Heart left ventricle (tissue), 16 donors: ENCODE results near the gene HDAC7. TPM values are rescaled to one million over a fixed set of nuclear protein-coding genes. Genes with fewer than 3 reads are reported as not detected.

Experiments
- ATAC-seq, 4 donors: fragments of 200-7000 bp; cut with Tn5 transposase; one replicate each; pipeline ENCODE4 v1.9.1; 2020 to 2022; ENCODE audit warnings: moderate library complexity in 4 of 4, mild to moderate bottlenecking in 3 of 4, moderate number of reproducible peaks in 1 of 4
- DNase-seq, 5 donors: peaks; one replicate each; pipeline ENCODE4 v3.0.0-alpha.2; 2020
- H3K27ac ChIP-seq, 12 donors: fragments of 200-600 bp; sonication (generic) in 4 of 12; one replicate each; pipeline versions ENCODE4 v1.5.0 to v1.8.0; 2016 to 2022; ENCODE audit warnings: mild to moderate bottlenecking in 2 of 12
- H3K27me3 ChIP-seq, 9 donors: fragments of 200-600 bp; sonication (generic) in 2 of 9; one replicate each; pipeline versions ENCODE4 v1.5.1 to v1.8.0; 2016 to 2022; ENCODE audit warnings: mild to moderate bottlenecking in 3 of 9
- H3K36me3 ChIP-seq, 9 donors: fragments of 200-600 bp; sonication (generic) in 2 of 9; one replicate each; pipeline versions ENCODE4 v1.5.0 to v1.8.0; 2018 to 2022; ENCODE audit warnings: mild to moderate bottlenecking in 2 of 9
- H3K4me1 ChIP-seq, 12 donors: fragments of 200-600 bp; sonication (generic) in 4 of 12; one replicate each; pipeline versions ENCODE4 v1.5.0 to v1.8.0; 2016 to 2022; ENCODE audit warnings: mild to moderate bottlenecking in 3 of 12
- H3K4me3 ChIP-seq, 12 donors: fragments of 200-600 bp; sonication (generic) in 4 of 12; one replicate each; pipeline versions ENCODE4 v1.5.0 to v1.8.0; 2017 to 2022; ENCODE audit warnings: mild to moderate bottlenecking in 9 of 12, moderate library complexity in 4 of 12
- H3K9me3 ChIP-seq, 12 donors: fragments of 200-600 bp; sonication (generic) in 4 of 12; one replicate each; pipeline versions ENCODE4 v1.5.0 to v1.8.0; 2016 to 2022; ENCODE audit warnings: mild to moderate bottlenecking in 1 of 12
- POLR2A ChIP-seq, 2 donors: fragments of 450-650 bp; IDR thresholded peaks; one replicate each; pipeline ENCODE4 v1.6.1; 2017; ENCODE audit warnings: antibody characterized with exemption in 2 of 2, mild to moderate bottlenecking in 2 of 2, moderate library complexity in 2 of 2
- WGBS, 4 donors: extraction: QIAGEN DNeasy Blood & Tissue Kit in 2 of 4; methylation state at CpG; one replicate each; pipeline versions ENCODE4 v1.1.5 to v1.1.7; 2013 to 2018; 5-methylcytosine and 5-hydroxymethylcytosine counted together
- intact Hi-C, 10 donors: fragments of 100-400 bp; cut with DNase I; formaldehyde crosslinking; loops; one replicate each; pipeline versions ENCODE4 v1.11.1 to v1.14.2; 2022
- polyA plus RNA-seq, 2 donors: library from polyadenylated mRNA; stranded (reverse); fragments of 200-250 nt; gene quantifications; one replicate each; pipeline ENCODE4 v1.2.3, GENCODE V29; 2013
- total RNA-seq, 9 donors: library from RNA; depleted of rRNA in 2 of 9; stranded (reverse); fragments of >200 nt in 2 of 9; fragmentation: NEBNext Ultra II Directional in 3 of 9; extraction: Animal tissue kit (Norgen Biotek cat#: 25700) in 3 of 9; gene quantifications; one replicate each; pipeline versions ENCODE4 v1.1.0 to v1.2.4, GENCODE V29; 2016 to 2023
- TF ChIP-seq, protein P1 (sequence below), 12 donors: fragments of 200-600 bp; sonication (generic) in 4 of 12; IDR thresholded peaks; one replicate each; pipeline versions ENCODE4 v1.5.0 to v1.8.0; 2018 to 2022; ENCODE audit warnings: antibody characterized with exemption in 12 of 12, mild to moderate bottlenecking in 5 of 12
- donor health status: ischemic (EF 13 %, LVEDD 7.1; RV severe dilation, severe dysfunction).
- donor health status: healthy with polysubstance abuse.
- donor health status: DM: no; HTN: yes; CAD: no.
- donor health status: DM: no; HTN: no; CAD: no.
- donor health status: ischemic (EF 25% LVEDD 6.9; RV normal size, moderate dysfunction).
- donor health status: ischemic (EF 25% LVEDD 5.7; RV mildly dilated, moderate dysfunction).
- donor health status: healthy.
- donor health status: DM: yes; HTN: yes; CAD: no.
- donor health status: ischemic (EF 35%, LVEDD 5.7; RV mildly dilated, moderate dysfunction).
- donor health status: nonischemic (EF 11% LVEDD 7.7; RV severe dilation, severe dysfunction).
- donor health status: DM: yes; HTN: yes; CAD: no.
- donor health status: PGD.
- donor health status: ischemic (EF 29% LVEDD 5.4; RV normal size, mild dysfunction).
- donor health status: nonischemic (EF 23%, LVEDD 6.1; RV moderate dilation, normal function).

The HDAC7 gene
- total and polyA plus RNA-seq, 11 donors: 27.4 to 63.0 (median 39.3) TPM

DNA sequence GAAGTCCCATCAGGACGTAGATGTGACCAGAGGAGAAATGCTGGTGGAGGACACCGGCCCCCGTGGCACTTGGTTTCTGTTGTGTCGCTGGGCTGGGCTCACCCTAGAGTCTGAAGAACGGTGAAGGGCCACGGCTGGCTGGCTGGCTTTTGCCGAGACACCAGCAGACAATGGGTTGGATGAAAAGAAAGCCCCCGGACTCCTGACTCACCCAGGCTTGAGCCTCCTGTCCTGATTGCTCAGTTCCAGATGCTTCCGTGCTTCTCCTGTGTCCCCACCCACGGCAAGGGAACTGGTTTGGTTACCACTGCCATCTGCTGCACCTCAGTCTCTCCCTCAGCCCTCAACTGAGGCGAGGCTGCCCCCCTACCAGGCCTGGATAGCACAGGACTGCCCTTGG lies 84.1 kb downstream of the HDAC7 start:
- peak overlapping the region; percentile 72 to 91 (median 86) for H3K27ac ChIP-seq
- ATAC-seq (no peak), DNase-seq (peak in 2 of 5 donors; percentile 30 to 64)
- no peaks in the 10 kb centered on the region for H3K36me3 ChIP-seq
- H3K9me3 ChIP-seq: no peaks in the 10 kb centered on the region
- no peak for TF ChIP-seq POLR2A (IDR thresholded peaks at IDR 0.05)
- peaks cover 29 to 86% (median 66%) of the 10 kb centered on the region in 12 donors for H3K4me1 ChIP-seq
- H3K4me3 ChIP-seq: no peak overlapping the region
- 65 to 77% (median 72%) methylated on average over 10 to 11 of the region's 11 CpGs for WGBS, 4 donors
- no peaks in the 10 kb centered on the region for H3K27me3 ChIP-seq
- intact Hi-C loops: loop anchor here in 3 of 10 donors (2.0 kb wide), 2 partner anchors 17 kb away; no protein-coding TSS in a partner anchor

DNA sequence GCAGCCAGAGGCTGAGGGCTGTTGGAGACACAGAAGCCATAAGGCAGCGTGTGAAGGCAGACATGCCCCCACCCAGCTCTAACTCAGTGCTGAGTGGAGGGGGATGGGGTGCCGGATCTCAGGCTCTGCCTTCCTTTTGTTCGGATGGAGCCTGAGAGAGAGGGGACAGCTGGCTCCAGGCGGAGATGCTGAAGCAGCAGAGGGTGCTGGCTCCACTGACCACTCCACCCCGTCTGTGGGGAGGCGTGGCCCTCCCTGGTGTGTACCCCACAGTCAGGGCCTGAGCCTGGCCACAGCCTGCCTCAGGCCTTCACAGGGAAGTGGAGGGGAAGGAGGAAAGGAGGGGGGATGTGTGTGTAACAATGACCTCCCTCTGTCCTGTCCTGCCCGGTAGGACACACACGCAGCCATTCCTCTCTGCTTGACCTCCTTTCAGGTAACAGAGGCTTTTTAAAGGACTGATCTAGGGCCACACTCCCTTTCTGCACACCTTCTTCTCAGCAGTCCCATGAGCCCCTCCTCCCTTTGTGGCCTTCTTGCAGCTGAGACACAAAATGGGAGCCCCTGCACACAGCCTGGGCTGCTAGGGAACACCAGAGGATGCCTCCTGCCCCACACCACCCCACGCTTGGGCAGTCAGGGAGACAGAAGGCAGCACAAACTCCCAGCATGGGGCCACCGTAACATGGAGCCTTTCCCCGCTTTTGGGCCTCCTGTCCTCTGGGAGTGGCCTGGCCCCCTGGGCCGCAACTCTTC lies 84.8 kb downstream of the HDAC7 start:
- H3K27me3 ChIP-seq: no peaks in the 10 kb centered on the region
- H3K9me3 ChIP-seq: no peaks in the 10 kb centered on the region
- ATAC-seq: peak in 1 of 4 donors; percentile 2
- WGBS, 4 donors: 61 to 68% (median 65%) methylated on average over 12 of the region's 12 CpGs
- intact Hi-C loops: loop anchor here in 1 of 10 donors (2.0 kb wide), 1 partner anchor 16 kb away; no protein-coding TSS in a partner anchor
- H3K27ac ChIP-seq: peak overlapping the region in 10 of 12 donors; percentile 32 to 91 (median 86)
- DNase-seq: peak in 3 of 5 donors; percentile 37 to 70 (median 66)
- TF ChIP-seq, protein P1, sequence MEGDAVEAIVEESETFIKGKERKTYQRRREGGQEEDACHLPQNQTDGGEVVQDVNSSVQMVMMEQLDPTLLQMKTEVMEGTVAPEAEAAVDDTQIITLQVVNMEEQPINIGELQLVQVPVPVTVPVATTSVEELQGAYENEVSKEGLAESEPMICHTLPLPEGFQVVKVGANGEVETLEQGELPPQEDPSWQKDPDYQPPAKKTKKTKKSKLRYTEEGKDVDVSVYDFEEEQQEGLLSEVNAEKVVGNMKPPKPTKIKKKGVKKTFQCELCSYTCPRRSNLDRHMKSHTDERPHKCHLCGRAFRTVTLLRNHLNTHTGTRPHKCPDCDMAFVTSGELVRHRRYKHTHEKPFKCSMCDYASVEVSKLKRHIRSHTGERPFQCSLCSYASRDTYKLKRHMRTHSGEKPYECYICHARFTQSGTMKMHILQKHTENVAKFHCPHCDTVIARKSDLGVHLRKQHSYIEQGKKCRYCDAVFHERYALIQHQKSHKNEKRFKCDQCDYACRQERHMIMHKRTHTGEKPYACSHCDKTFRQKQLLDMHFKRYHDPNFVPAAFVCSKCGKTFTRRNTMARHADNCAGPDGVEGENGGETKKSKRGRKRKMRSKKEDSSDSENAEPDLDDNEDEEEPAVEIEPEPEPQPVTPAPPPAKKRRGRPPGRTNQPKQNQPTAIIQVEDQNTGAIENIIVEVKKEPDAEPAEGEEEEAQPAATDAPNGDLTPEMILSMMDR (IDR thresholded peaks at IDR 0.05): no peak
- no peak for TF ChIP-seq POLR2A (IDR thresholded peaks at IDR 0.05)
- peaks cover 29 to 86% (median 65%) of the 10 kb centered on the region in 12 donors for H3K4me1 ChIP-seq
- H3K4me3 ChIP-seq: no peak overlapping the region
- no peaks in the 10 kb centered on the region for H3K36me3 ChIP-seq

DNA sequence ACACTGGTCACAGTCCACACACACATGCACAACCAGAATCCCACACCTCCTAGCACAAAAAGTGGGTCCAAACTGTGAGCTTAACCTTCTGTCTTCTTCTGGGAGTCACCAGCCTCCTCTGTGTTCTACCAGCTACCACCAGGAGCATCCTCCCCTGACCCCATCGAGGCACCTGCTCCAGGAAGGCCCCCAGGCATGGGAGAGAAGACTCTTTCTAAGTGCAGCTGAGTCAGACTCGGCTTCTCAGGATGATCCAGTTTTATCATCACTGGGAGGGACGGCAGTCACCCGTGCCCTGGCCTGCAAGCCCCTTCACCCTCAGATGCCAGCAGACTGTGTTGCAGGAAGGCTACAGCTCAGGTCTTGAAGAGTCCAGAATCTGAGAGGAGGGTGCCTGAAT lies 86.6 kb downstream of the HDAC7 start:
- Histone ChIP-seq H3K4me3 (no peak overlapping the region), H3K4me1 (peaks cover 26 to 77% (median 60%) of the 10 kb centered on the region in 12 donors), H3K36me3 (no peaks in the 10 kb centered on the region), H3K9me3 (no peaks in the 10 kb centered on the region), H3K27ac (no peak overlapping the region), H3K27me3 (no peaks in the 10 kb centered on the region)
- no peak for TF ChIP-seq POLR2A (IDR thresholded peaks at IDR 0.05)
- TF ChIP-seq, protein P1 (IDR thresholded peaks at IDR 0.05): no peak
- 88 to 97% (median 94%) methylated on average over 3 to 4 of the region's 4 CpGs for WGBS, 4 donors
- intact Hi-C loops: no loop called here
- ATAC-seq: no peak
- DNase-seq: no peak

Other genes starting within 250 kb of the HDAC7 start
- gene RPAP3, start 113.9 kb downstream of the HDAC7 start, total RNA-seq: 10 to 100 TPM; 11.1 to 25.2 (median 22.3) TPM
- 10 to 100 TPM in 1 of 2 donors, 1 to 10 TPM in 1; 7.2 to 15.5 TPM for gene RPAP3, start 113.9 kb downstream of the HDAC7 start, polyA plus RNA-seq
- gene ENDOU, start 94.4 kb downstream of the HDAC7 start, total RNA-seq: 1 to 10 TPM in 1 of 9 donors, under 1 TPM in 4, not detected in 4; 0.12 to 2.5 (median 0.27) TPM
- gene ENDOU, start 94.4 kb downstream of the HDAC7 start, polyA plus RNA-seq: under 1 TPM; 0.08 to 0.42 TPM
- 10 to 100 TPM; 14.5 to 47.8 (median 23.9) TPM for gene RAPGEF3, start 61.0 kb downstream of the HDAC7 start, total RNA-seq
- gene RAPGEF3, start 61.0 kb downstream of the HDAC7 start, polyA plus RNA-seq: 10 to 100 TPM; 18.6 to 62.1 TPM
- 10 to 100 TPM; 17.6 to 68.2 (median 23.9) TPM for gene SLC48A1, start 46.7 kb downstream of the HDAC7 start, total RNA-seq
- gene SLC48A1, start 46.7 kb downstream of the HDAC7 start, polyA plus RNA-seq: 10 to 100 TPM; 13.0 to 16.5 TPM
- 1 to 10 TPM in 3 of 9 donors, under 1 TPM in 6; 0.15 to 4.3 (median 0.63) TPM for gene VDR, start 85.1 kb upstream of the HDAC7 start, total RNA-seq
- gene VDR, start 85.1 kb upstream of the HDAC7 start, polyA plus RNA-seq: 1 to 10 TPM in 1 of 2 donors, under 1 TPM in 1; 0.15 to 2.0 TPM
- gene TMEM106C, start 143.7 kb upstream of the HDAC7 start, total RNA-seq: 10 to 100 TPM; 39.3 to 66.6 (median 50.0) TPM
- 10 to 100 TPM; 23.0 to 63.9 TPM for gene TMEM106C, start 143.7 kb upstream of the HDAC7 start, polyA plus RNA-seq
- gene COL2A1, start 184.6 kb upstream of the HDAC7 start, total RNA-seq: under 1 TPM in 2 of 9 donors, not detected in 7; 0.05 to 0.39 TPM
- gene COL2A1, start 184.6 kb upstream of the HDAC7 start, polyA plus RNA-seq: under 1 TPM in 1 of 2 donors, not detected in 1; 0.04 TPM